CD14-positive monocyte (primary cell): ENCODE data around the gene FSD1. TPM values are rescaled to one million over a fixed set of nuclear protein-coding genes. Genes with fewer than 3 reads are reported as not detected.

Experiments
- DNase-seq, 3 donors: peaks; one replicate each; pipeline ENCODE4 v3.0.0-alpha.2; 2011 to 2022
- H2AFZ ChIP-seq: 2 replicates; pipeline ENCODE4 v1.6.0; 2012; ENCODE audit warnings: mild to moderate bottlenecking, low read depth, low read length, inconsistent platforms; ENCODE audit not compliant: insufficient read depth, poor library complexity, severe bottlenecking
- H3K27ac ChIP-seq, 2 donors: 1 replicate in 1 of 2; 2 replicates in 1 of 2; pipeline ENCODE4 v1.5.1; 2012 to 2013; ENCODE audit warnings: low read length in 2 of 2, control low read depth in 1 of 2, inconsistent platforms in 1 of 2, low read depth in 1 of 2, mild to moderate bottlenecking in 1 of 2
- H3K27me3 ChIP-seq, 2 donors: one replicate each; pipeline versions ENCODE4 v1.6.0 to v1.6.1; 2011 to 2013; ENCODE audit warnings: low read length in 2 of 2; ENCODE audit not compliant: control insufficient read depth in 2 of 2, insufficient read depth in 2 of 2
- H3K36me3 ChIP-seq, 2 donors: replicated peaks in 1 of 2; 1 replicate in 1 of 2; 2 replicates in 1 of 2; pipeline versions ENCODE4 v1.5.1 to v1.6.1; 2012 to 2013; ENCODE audit warnings: low read length in 2 of 2, control low read depth in 1 of 2, inconsistent platforms in 1 of 2, mild to moderate bottlenecking in 1 of 2; ENCODE audit not compliant: insufficient read depth in 2 of 2, control insufficient read depth in 1 of 2
- H3K4me1 ChIP-seq, 2 donors: 1 replicate in 1 of 2; 2 replicates in 1 of 2; pipeline versions ENCODE4 v1.5.1 to v1.6.1; 2012 to 2013; ENCODE audit warnings: low read length in 2 of 2, control low read depth in 1 of 2, inconsistent platforms in 1 of 2, mild to moderate bottlenecking in 1 of 2, moderate library complexity in 1 of 2; ENCODE audit not compliant: insufficient read depth in 2 of 2, control insufficient read depth in 1 of 2
- H3K4me2 ChIP-seq: replicated peaks from 2 replicates; pipeline ENCODE3; 2012; ENCODE audit warnings: low read length, moderate library complexity, mild to moderate bottlenecking; ENCODE audit not compliant: poor library complexity, severe bottlenecking; ENCODE audit errors: extremely low read depth
- H3K4me3 ChIP-seq, 3 experiments: fragments of 200-600 bp in 1 of 3; sonication (generic) in 1 of 3; replicated peaks in 1 of 3; 1 replicate in 2 of 3; 2 replicates in 1 of 3; pipeline ENCODE4 v1.5.1; 2011 to 2013; ENCODE audit warnings: low read length in 3 of 3, mild to moderate bottlenecking in 3 of 3, control low read depth in 2 of 3, low read depth in 2 of 3, inconsistent platforms in 1 of 3, moderate library complexity in 1 of 3
- H3K79me2 ChIP-seq: 2 replicates; pipeline ENCODE4 v1.6.0; 2012; ENCODE audit warnings: mild to moderate bottlenecking, control low read depth, inconsistent platforms, low read length, moderate library complexity; ENCODE audit not compliant: insufficient read depth
- H3K9ac ChIP-seq: 2 replicates; pipeline ENCODE4 v1.6.0; 2017; ENCODE audit warnings: low read length, mild to moderate bottlenecking; ENCODE audit not compliant: insufficient read depth, poor library complexity, severe bottlenecking
- H3K9me3 ChIP-seq, 2 donors: replicated peaks in 1 of 2; 1 replicate in 1 of 2; 2 replicates in 1 of 2; pipeline versions ENCODE4 v1.5.1 to v1.6.1; 2012 to 2013; ENCODE audit warnings: low read length in 2 of 2, control low read depth in 1 of 2; ENCODE audit not compliant: control insufficient read depth in 1 of 2, insufficient read depth in 1 of 2
- H4K20me1 ChIP-seq: 2 replicates; pipeline ENCODE4 v1.6.0; 2012; ENCODE audit warnings: mild to moderate bottlenecking, low read length, control low read depth, moderate library complexity; ENCODE audit not compliant: insufficient read depth
- H3K27ac Mint-ChIP-seq, 7 donors: one replicate each; pipeline ENCODE4 v1.8.0; 2020; ENCODE audit warnings: mild to moderate bottlenecking in 7 of 7, mixed read lengths in 7 of 7, moderate library complexity in 6 of 7, inconsistent platforms in 2 of 7
- H3K27me3 Mint-ChIP-seq, 3 donors: one replicate each; pipeline ENCODE4 v1.8.0; 2021 to 2022; ENCODE audit warnings: low read depth in 3 of 3, mild to moderate bottlenecking in 3 of 3, mixed read lengths in 3 of 3, moderate library complexity in 3 of 3, inconsistent platforms in 1 of 3
- H3K36me3 Mint-ChIP-seq, 2 donors: one replicate each; pipeline ENCODE4 v1.8.0; 2020; ENCODE audit warnings: mixed read lengths in 2 of 2, inconsistent platforms in 1 of 2, mild to moderate bottlenecking in 1 of 2
- H3K4me1 Mint-ChIP-seq: one replicate; pipeline ENCODE4 v1.8.0; 2020; ENCODE audit warnings: mild to moderate bottlenecking, mixed read lengths
- H3K4me3 Mint-ChIP-seq, 2 donors: one replicate each; pipeline ENCODE4 v1.8.0; 2020; ENCODE audit warnings: mild to moderate bottlenecking in 2 of 2, mixed read lengths in 2 of 2, moderate library complexity in 1 of 2
- H3K9me3 Mint-ChIP-seq, 7 donors: one replicate each; pipeline ENCODE4 v1.8.0; 2020 to 2022; ENCODE audit warnings: mixed read lengths in 7 of 7, mild to moderate bottlenecking in 6 of 7, moderate library complexity in 6 of 7, inconsistent platforms in 2 of 7
- CTCF ChIP-seq: fragments of 200-600 bp; IDR thresholded peaks from one replicate; pipeline ENCODE4 v1.8.0; 2022; ENCODE audit warnings: antibody characterized with exemption, mild to moderate bottlenecking
- WGBS: methylation state at CpG from one replicate; pipeline ENCODE4 v1.1.5; 2013; ENCODE audit warnings: missing lambda C conversion rate; ENCODE audit not compliant: insufficient coverage; 5-methylcytosine and 5-hydroxymethylcytosine counted together
- intact Hi-C, 2 donors: fragments of 100-400 bp; cut with micrococcal nuclease; formaldehyde crosslinking; loops; one replicate each; pipeline versions ENCODE4 v1.15.0 to v1.15.1; 2023
- polyA plus RNA-seq, 3 donors: library from polyadenylated mRNA; depleted of rRNA in 1 of 3; unstranded in 2 of 3; stranded (reverse) in 1 of 3; fragments of 300-500 nt in 2 of 3; fragments of >200 nt in 1 of 3; fragmentation: Illumina TruSeq in 2 of 3; gene quantifications; 1 replicate in 2 of 3; 2 replicates in 1 of 3; pipeline ENCODE4 v1.2.3, GENCODE V29; 2012 to 2021

The FSD1 gene
- polyA plus RNA-seq, 3 donors, result 0.39 TPM; not detected in 2

GRCh38 chr19:4360641-4361151, 56.3 kb downstream of the FSD1 start:
- no peaks in the 10 kb centered on the region for H3K9me3 Mint-ChIP-seq
- peaks cover 42 to 86% of the 10 kb centered on the region in 2 donors for H3K36me3 Mint-ChIP-seq
- TF ChIP-seq CTCF, result no peak
- H3K36me3 ChIP-seq, result peaks cover 65 to 90% of the 10 kb centered on the region in 2 donors
- H3K4me3 ChIP-seq, result no peak overlapping the region
- H3K4me3 Mint-ChIP-seq, result no peak overlapping the region
- H3K9ac ChIP-seq, result no peak overlapping the region
- no peaks in the 10 kb centered on the region for H3K9me3 ChIP-seq
- H3K27ac ChIP-seq, result no peak overlapping the region
- WGBS, result 84% methylated on average over 9 of the region's 12 CpGs
- H3K27me3 ChIP-seq, result no peaks in the 10 kb centered on the region
- no peaks in the 10 kb centered on the region for H3K4me1 ChIP-seq
- H3K27me3 Mint-ChIP-seq, result peaks cover 0 to 2% (median 0%) of the 10 kb centered on the region in 3 donors
- H3K27ac Mint-ChIP-seq, result peak overlapping the region in 3 of 7 donors; percentile 57 to 81 (median 79)
- DNase-seq, result no peak
- H3K4me2 ChIP-seq, result no peak overlapping the region
- intact Hi-C loops, result no loop called here
- no peaks in the 10 kb centered on the region for H3K4me1 Mint-ChIP-seq
- no peaks in the 10 kb centered on the region for H3K79me2 ChIP-seq
- peaks cover 63% of the 10 kb centered on the region for H4K20me1 ChIP-seq
- no peak overlapping the region for H2AFZ ChIP-seq

GRCh38 chr19:4361152-4362046, 57.0 kb downstream of the FSD1 start:
- no peak overlapping the region for H3K4me2 ChIP-seq
- H3K27ac Mint-ChIP-seq, result no peak overlapping the region
- H4K20me1 ChIP-seq, result peaks cover 70% of the 10 kb centered on the region
- no peak overlapping the region for H3K27ac ChIP-seq
- H3K36me3 Mint-ChIP-seq, result peaks cover 46 to 86% of the 10 kb centered on the region in 2 donors
- H3K9ac ChIP-seq, result no peak overlapping the region
- H3K27me3 ChIP-seq, result no peaks in the 10 kb centered on the region
- intact Hi-C loops, result no loop called here
- H3K9me3 ChIP-seq, result no peaks in the 10 kb centered on the region
- H3K27me3 Mint-ChIP-seq, result peaks cover 0 to 2% (median 0%) of the 10 kb centered on the region in 3 donors
- no peaks in the 10 kb centered on the region for H3K79me2 ChIP-seq
- peaks cover 72 to 91% of the 10 kb centered on the region in 2 donors for H3K36me3 ChIP-seq
- 95% methylated on average over 36 of the region's 50 CpGs for whole genome bisulfite sequencing
- no peaks in the 10 kb centered on the region for H3K4me1 ChIP-seq
- no peaks in the 10 kb centered on the region for H3K9me3 Mint-ChIP-seq
- TF ChIP-seq CTCF, result no peak
- no peak overlapping the region for H3K4me3 ChIP-seq
- DNase-seq, result no peak
- H3K4me1 Mint-ChIP-seq, result no peaks in the 10 kb centered on the region
- no peak overlapping the region for H2AFZ ChIP-seq
- H3K4me3 Mint-ChIP-seq, result no peak overlapping the region
